Vagina (tissue), 2 donors: Measurements from ENCODE around the gene RSF1. TPM values are rescaled to one million over a fixed set of nuclear protein-coding genes. Genes with fewer than 3 reads are reported as not detected.
A peak's percentile ranks its signal among the peaks of the same experiment; 100 is the strongest.
"Not testable (repeated sequence)": the region's sequence is repeated elsewhere in the genome, so short reads cannot be mapped to it uniquely, and the experiment has no call there.

Experiments used
- DNase-seq, 2 donors: peaks; one replicate each; pipeline ENCODE4 v3.0.0-alpha.2; 2017; ENCODE audit errors: extremely low spot score in 2 of 2
- H3K27ac ChIP-seq: fragments of 200-600 bp; sonication (generic); one replicate; pipeline ENCODE4 v1.5.1; 2019
- H3K27me3 ChIP-seq: fragments of 200-600 bp; sonication (generic); one replicate; pipeline ENCODE4 v1.5.1; 2019
- H3K36me3 ChIP-seq, 2 donors: fragments of 200-600 bp; sonication (generic); one replicate each; pipeline ENCODE4 v1.5.1; 2017 to 2019
- H3K4me1 ChIP-seq: fragments of 200-600 bp; sonication (generic); one replicate; pipeline ENCODE4 v1.5.1; 2019
- H3K4me3 ChIP-seq, 2 donors: fragments of 200-600 bp; sonication (generic); 1 replicate in 1 of 2; 2 replicates in 1 of 2; pipeline ENCODE4 v1.5.1; 2016 to 2019
- H3K9me3 ChIP-seq: fragments of 200-600 bp; sonication (generic); one replicate; pipeline ENCODE4 v1.5.1; 2019
- POLR2A ChIP-seq, 2 donors: fragments of 450-650 bp; IDR thresholded peaks; one replicate each; pipeline ENCODE4 v1.6.1; 2017; ENCODE audit warnings: antibody characterized with exemption in 2 of 2, mild to moderate bottlenecking in 2 of 2, moderate library complexity in 2 of 2
- POLR2AphosphoS5 ChIP-seq, 2 donors: sonication (generic); formaldehyde crosslinking; IDR thresholded peaks; one replicate each; pipeline ENCODE4 v1.9.0; 2017; ENCODE audit warnings: antibody characterized with exemption in 2 of 2, mild to moderate bottlenecking in 2 of 2, low read depth in 1 of 2; ENCODE audit not compliant: insufficient read depth in 1 of 2
- intact Hi-C: fragments of 100-400 bp; cut with DNase I; formaldehyde crosslinking; loops from one replicate; pipeline ENCODE4 v1.15.1; 2023
- total RNA-seq: library from RNA; depleted of rRNA; stranded (reverse); fragments of >200 nt; gene quantifications from one replicate; pipeline ENCODE4 v1.2.3, GENCODE V29; 2016
- TF ChIP-seq, protein P1 (sequence below), 3 experiments: fragments of 450-650 bp in 2 of 3; fragments of 200-600 bp in 1 of 3; sonication (generic) in 1 of 3; IDR thresholded peaks; one replicate each; pipeline ENCODE4 v1.5.1; 2017 to 2019; ENCODE audit warnings: antibody characterized with exemption in 3 of 3, mild to moderate bottlenecking in 2 of 3, moderate library complexity in 2 of 3

RSF1 gene, protein sequence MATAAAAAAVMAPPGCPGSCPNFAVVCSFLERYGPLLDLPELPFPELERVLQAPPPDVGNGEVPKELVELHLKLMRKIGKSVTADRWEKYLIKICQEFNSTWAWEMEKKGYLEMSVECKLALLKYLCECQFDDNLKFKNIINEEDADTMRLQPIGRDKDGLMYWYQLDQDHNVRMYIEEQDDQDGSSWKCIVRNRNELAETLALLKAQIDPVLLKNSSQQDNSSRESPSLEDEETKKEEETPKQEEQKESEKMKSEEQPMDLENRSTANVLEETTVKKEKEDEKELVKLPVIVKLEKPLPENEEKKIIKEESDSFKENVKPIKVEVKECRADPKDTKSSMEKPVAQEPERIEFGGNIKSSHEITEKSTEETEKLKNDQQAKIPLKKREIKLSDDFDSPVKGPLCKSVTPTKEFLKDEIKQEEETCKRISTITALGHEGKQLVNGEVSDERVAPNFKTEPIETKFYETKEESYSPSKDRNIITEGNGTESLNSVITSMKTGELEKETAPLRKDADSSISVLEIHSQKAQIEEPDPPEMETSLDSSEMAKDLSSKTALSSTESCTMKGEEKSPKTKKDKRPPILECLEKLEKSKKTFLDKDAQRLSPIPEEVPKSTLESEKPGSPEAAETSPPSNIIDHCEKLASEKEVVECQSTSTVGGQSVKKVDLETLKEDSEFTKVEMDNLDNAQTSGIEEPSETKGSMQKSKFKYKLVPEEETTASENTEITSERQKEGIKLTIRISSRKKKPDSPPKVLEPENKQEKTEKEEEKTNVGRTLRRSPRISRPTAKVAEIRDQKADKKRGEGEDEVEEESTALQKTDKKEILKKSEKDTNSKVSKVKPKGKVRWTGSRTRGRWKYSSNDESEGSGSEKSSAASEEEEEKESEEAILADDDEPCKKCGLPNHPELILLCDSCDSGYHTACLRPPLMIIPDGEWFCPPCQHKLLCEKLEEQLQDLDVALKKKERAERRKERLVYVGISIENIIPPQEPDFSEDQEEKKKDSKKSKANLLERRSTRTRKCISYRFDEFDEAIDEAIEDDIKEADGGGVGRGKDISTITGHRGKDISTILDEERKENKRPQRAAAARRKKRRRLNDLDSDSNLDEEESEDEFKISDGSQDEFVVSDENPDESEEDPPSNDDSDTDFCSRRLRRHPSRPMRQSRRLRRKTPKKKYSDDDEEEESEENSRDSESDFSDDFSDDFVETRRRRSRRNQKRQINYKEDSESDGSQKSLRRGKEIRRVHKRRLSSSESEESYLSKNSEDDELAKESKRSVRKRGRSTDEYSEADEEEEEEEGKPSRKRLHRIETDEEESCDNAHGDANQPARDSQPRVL (N-terminal part only)
- total RNA-seq = 60.4 TPM

DNA sequence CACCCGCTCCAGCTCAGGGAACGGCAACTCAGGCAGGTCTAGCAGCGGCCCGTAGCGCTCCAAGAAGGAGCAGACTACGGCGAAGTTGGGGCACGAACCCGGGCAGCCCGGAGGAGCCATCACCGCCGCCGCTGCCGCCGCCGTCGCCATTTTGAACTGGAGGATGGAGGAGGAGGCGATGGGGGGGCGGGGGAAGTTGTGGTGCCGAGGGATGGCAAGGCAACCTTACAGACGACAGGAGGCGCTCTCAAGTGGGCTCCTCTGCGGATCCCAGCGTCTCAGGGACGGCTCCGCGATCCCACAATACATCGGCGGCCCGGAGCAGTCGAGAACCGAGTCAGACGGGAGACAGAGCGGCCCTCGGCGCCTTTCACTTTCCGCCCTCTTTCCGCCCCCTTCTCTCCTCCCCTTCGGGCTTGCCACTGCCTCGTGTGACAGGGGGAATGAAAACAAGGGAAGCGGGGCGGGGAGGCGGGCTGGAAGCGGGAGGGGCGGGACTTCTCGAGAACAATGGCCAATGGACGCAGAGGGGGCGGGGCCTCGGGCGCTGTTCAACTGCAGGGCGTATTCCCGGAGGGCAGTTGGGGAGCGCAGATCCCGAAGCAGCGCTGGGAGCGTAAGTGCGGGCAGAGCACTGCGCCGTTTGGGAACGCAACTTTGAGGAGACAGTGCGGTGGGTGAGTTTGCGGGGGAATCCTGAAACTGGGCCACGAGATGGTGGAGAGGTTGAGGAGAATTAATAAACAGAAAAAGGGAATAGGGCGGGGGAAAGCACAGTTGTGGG lies at the start of gene RSF1, which contains the start of gene AAMDC:
RSF1 (minus strand) TSS at position 158 of the 784 bp plus-strand sequence; CDS start at position 150, 8 bp downstream.
AAMDC (plus strand) TSS at position 580 of the 784 bp plus-strand sequence. CDS start 21,353 bp downstream, outside the sequence.
- intact Hi-C loops = no loop called here
- Histone ChIP-seq H3K36me3 (no peaks in the 10 kb centered on the region), H3K4me3 (peak within 1 kb of the TSS; percentile 71 to 86), H3K27me3 (no peaks in the 10 kb centered on the region), H3K9me3 (no peaks in the 10 kb centered on the region), H3K27ac (peak within 1 kb of the TSS; percentile 98), H3K4me1 (peaks cover 52% of the 10 kb centered on the region)
- peak in 1 of 2 donors; percentile 78 for TF ChIP-seq POLR2A (IDR thresholded peaks at IDR 0.05)
- peak; percentile 74 to 91 for TF ChIP-seq POLR2AphosphoS5 (IDR thresholded peaks at IDR 0.05; ENCODE audit: insufficient read depth in 1 of 2, low read depth in 1 of 2)
- TF ChIP-seq, protein P1, sequence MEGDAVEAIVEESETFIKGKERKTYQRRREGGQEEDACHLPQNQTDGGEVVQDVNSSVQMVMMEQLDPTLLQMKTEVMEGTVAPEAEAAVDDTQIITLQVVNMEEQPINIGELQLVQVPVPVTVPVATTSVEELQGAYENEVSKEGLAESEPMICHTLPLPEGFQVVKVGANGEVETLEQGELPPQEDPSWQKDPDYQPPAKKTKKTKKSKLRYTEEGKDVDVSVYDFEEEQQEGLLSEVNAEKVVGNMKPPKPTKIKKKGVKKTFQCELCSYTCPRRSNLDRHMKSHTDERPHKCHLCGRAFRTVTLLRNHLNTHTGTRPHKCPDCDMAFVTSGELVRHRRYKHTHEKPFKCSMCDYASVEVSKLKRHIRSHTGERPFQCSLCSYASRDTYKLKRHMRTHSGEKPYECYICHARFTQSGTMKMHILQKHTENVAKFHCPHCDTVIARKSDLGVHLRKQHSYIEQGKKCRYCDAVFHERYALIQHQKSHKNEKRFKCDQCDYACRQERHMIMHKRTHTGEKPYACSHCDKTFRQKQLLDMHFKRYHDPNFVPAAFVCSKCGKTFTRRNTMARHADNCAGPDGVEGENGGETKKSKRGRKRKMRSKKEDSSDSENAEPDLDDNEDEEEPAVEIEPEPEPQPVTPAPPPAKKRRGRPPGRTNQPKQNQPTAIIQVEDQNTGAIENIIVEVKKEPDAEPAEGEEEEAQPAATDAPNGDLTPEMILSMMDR (IDR thresholded peaks at IDR 0.05) = peak; percentile 24 to 61 (median 45)
- peak; percentile 97 to 99 for DNase-seq

DNA sequence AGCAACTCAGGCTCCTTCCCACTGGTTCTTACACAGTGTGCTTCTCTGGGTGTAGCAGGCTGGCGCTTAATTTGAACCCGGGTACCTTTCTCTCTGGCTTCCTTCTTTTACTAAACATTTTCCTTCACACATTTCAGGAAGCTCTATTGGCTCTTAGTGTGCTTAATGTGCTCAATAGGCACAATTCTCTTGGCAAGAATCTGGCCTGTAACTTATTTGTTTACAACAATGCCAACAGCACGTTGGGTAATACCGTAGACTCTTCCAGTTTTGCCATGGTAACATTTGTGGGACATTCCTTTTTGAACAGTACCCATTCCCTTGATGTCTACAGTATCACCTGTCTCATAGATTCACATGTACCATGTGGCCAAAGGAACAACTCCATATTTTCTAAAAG lies 48.2 kb upstream of the RSF1 start:
- peaks cover 0 to 13% of the 10 kb centered on the region in 2 donors for H3K36me3 ChIP-seq
- H3K9me3 ChIP-seq = no peaks in the 10 kb centered on the region
- H3K27me3 ChIP-seq = no peaks in the 10 kb centered on the region
- no peak overlapping the region for H3K4me3 ChIP-seq
- intact Hi-C loops = no loop called here
- no peak for DNase-seq
- no peak overlapping the region for H3K27ac ChIP-seq
- TF ChIP-seq POLR2A (IDR thresholded peaks at IDR 0.05) (no peak), POLR2AphosphoS5 (IDR thresholded peaks at IDR 0.05; ENCODE audit: insufficient read depth in 1 of 2, low read depth in 1 of 2) (no peak)
- TF ChIP-seq, protein P1 (IDR thresholded peaks at IDR 0.05) = no peak
- peaks cover 13% of the 10 kb centered on the region for H3K4me1 ChIP-seq

DNA sequence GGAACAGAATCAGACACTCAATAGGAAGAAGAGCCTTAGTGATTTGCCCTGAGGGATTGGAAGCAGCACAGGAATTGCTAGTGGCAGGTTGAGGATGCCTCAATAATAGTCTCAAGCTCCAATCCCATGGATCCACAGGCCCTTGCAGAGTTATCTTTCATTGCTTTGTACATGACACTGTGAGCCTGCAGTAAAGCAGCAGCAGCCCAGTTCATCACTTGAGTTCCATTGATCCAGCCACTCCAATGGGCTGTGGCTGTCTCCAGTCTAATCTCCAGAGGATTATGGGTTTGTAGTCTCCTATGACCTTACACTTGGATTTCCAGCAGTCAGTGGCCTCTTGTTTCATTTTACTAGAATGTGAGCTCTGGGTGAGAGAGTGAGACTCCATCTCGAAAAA lies 45.8 kb upstream of the RSF1 start:
- no peaks in the 10 kb centered on the region for H3K27me3 ChIP-seq
- H3K9me3 ChIP-seq = no peaks in the 10 kb centered on the region
- H3K4me1 ChIP-seq = peaks cover 13% of the 10 kb centered on the region
- no peak for TF ChIP-seq POLR2A (IDR thresholded peaks at IDR 0.05)
- H3K4me3 ChIP-seq = no peak overlapping the region
- intact Hi-C loops = no loop called here
- no peak overlapping the region for H3K27ac ChIP-seq
- no peak for DNase-seq
- peaks cover 0 to 8% of the 10 kb centered on the region in 2 donors for H3K36me3 ChIP-seq

DNA sequence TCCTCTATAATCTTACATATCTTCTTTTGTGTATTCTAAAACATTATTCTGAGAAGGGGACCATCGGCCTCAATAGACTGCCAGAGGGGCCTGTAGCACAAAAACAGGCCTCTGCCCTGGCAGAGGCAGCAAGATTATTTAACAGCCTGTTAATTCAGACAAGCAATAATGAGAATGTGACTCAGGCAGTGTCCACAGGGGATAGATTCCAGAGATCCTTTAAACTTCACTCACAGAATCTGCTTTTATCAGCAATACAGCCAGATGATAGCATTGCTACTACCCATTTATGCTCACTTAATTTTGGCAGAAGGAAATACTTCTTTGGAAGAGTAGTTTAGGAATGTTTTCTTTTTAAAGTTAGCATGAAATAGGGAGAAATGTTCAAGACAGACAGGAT lies 45.3 kb upstream of the RSF1 start:
- Histone ChIP-seq H3K27me3 (no peaks in the 10 kb centered on the region), H3K36me3 (peaks cover 0 to 8% of the 10 kb centered on the region in 2 donors), H3K4me3 (no peak overlapping the region), H3K4me1 (peaks cover 13% of the 10 kb centered on the region), H3K27ac (no peak overlapping the region), H3K9me3 (no peaks in the 10 kb centered on the region)
- intact Hi-C loops = no loop called here
- TF ChIP-seq, protein P1 (IDR thresholded peaks at IDR 0.05) = no peak
- DNase-seq = no peak

DNA sequence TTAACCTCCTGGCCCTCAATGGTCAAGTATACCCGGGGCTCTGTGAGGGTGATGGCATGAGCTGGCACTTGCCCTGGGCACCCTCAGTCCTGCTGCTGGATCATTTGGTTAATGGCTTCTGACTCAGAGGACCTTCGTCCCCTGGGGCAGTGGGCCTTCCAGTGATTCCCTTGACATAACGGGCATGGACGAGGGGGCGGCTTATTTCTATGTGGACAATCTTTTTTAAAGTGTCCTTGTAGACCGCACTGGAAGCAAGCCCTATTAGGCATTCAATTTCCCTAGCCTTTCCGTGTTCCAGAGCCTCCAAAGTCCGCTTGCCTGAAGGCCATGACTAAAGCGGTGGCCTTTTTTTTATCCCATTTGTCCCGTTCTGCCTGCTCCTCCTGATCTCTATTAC lies 40.9 kb upstream of the RSF1 start:
- H3K36me3 ChIP-seq = peaks cover 0 to 11% of the 10 kb centered on the region in 2 donors

DNA sequence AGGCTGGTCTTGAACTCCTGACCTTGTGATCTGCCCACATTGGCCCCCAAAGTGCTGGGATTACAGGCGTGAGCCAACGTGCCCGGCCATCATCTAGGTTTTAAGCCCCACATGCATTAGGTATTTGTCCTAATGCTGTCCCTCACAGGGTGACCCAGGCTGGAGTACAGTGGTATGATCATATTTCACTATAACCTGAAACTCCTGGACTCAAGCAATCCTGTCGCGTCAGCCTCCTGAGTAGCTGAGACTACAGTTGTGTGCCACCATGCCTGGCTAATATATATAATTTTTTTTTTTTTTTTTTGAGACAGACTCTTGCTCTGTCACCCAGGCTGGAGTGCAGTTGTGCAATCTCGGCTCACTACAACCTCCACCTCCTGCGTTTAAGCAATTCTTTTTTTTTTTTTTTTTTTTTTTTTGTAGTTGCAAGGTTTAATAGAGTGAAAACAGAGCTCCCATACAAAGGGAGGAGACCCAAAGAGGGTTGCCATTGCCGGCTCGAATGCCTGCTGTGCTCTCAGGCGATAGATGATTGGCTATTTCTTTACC lies 37.5 kb upstream of the RSF1 start:
- H3K4me3 ChIP-seq, H3K27ac ChIP-seq, H3K4me1 ChIP-seq, intact Hi-C loops, H3K27me3 ChIP-seq, DNase-seq, H3K9me3 ChIP-seq: not testable (repeated sequence)
- H3K36me3 ChIP-seq = peaks cover 0 to 41% of the 10 kb centered on the region in 2 donors

More for the DNA sequence above, 40.9 kb upstream of the RSF1 start:
- H3K4me1 ChIP-seq = peaks cover 13% of the 10 kb centered on the region
- H3K9me3 ChIP-seq, H3K27me3 ChIP-seq, H3K4me3 ChIP-seq, H3K27ac ChIP-seq, DNase-seq, intact Hi-C loops: not testable (repeated sequence)
